ENCODE measurements around the gene NOXO1.

Gene NOXO1

DNA sequence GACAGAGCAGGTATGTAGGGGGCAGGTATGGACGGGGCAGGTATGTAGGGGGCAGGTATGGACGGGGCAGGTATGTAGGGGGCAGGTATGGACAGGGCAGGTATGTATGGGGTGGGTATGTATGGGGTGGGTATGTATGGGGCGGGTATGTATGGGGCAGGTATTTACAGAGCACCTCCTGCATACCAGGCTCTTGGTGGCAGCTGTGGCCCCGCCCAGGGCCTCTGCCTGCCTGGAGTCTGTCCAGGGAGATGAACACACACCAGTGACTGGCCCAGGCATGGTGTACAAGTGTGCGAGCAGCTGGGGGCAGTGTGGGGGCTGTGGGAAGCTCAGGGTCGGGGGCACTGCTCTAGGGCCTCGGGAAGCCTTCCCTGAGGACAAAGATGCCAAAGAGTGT, 31.2 kb downstream of the NOXO1 start:
- TF ChIP-seq, protein P1, sequence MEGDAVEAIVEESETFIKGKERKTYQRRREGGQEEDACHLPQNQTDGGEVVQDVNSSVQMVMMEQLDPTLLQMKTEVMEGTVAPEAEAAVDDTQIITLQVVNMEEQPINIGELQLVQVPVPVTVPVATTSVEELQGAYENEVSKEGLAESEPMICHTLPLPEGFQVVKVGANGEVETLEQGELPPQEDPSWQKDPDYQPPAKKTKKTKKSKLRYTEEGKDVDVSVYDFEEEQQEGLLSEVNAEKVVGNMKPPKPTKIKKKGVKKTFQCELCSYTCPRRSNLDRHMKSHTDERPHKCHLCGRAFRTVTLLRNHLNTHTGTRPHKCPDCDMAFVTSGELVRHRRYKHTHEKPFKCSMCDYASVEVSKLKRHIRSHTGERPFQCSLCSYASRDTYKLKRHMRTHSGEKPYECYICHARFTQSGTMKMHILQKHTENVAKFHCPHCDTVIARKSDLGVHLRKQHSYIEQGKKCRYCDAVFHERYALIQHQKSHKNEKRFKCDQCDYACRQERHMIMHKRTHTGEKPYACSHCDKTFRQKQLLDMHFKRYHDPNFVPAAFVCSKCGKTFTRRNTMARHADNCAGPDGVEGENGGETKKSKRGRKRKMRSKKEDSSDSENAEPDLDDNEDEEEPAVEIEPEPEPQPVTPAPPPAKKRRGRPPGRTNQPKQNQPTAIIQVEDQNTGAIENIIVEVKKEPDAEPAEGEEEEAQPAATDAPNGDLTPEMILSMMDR (IDR thresholded peaks at IDR 0.05; ENCODE audit: unreplicated experiment in 3 of 3): no peak
- Mint-ChIP-seq H3K4me3 (no peak overlapping the region), H3K36me3 (ENCODE audit: low read depth) (no peaks in the 10 kb centered on the region), H3K27ac (no peak overlapping the region), H3K9me3 (no peaks in the 10 kb centered on the region), H3K27me3 (ENCODE audit: low read depth) (no peaks in the 10 kb centered on the region), H3K4me1 (no peaks in the 10 kb centered on the region)

DNA sequence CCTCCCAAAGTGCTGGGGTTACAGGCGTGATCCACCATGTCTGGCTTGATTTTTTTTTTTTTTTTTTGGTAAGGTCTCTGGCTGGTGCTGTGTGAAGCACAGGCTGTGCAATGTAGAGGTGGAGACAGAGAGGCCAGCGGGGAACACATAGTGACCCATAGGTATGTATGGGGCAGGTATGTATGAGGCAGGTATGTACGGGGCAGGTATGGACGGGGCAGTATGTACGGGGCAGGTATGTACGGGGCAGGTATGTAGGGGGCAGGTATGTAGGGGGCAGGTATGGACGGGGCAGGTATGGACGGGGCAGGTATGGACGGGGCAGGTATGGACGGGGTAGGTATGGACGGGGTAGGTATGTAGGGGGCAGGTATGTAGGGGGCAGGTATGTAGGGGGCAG, 31.8 kb downstream of the NOXO1 start:
- Mint-ChIP-seq H3K9me3 (no peaks in the 10 kb centered on the region), H3K36me3 (ENCODE audit: low read depth) (no peaks in the 10 kb centered on the region), H3K4me1 (no peaks in the 10 kb centered on the region), H3K27me3 (ENCODE audit: low read depth) (no peaks in the 10 kb centered on the region), H3K4me3 (peak overlapping the region in 1 of 3 experiments; percentile 9), H3K27ac (no peak overlapping the region)
- TF ChIP-seq, protein P1 (IDR thresholded peaks at IDR 0.05; ENCODE audit: unreplicated experiment in 3 of 3): no peak

DNA sequence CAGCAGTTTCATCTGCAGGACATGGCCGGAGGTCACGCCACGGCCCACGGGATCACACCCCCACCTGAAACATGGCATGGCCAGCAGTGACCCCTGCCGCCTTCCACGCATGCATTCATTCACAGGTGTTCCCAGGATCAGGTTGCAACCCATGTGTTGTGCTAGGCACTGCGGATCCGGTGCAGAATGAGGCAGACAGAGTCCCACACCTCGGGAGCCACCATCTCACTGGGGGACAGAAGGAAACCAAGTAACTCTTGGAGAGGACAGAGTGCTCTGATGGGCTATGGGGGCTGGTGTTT, 33.9 kb downstream of the NOXO1 start:
- Mint-ChIP-seq H3K9me3 (no peaks in the 10 kb centered on the region), H3K4me3 (no peak overlapping the region), H3K4me1 (no peaks in the 10 kb centered on the region), H3K36me3 (ENCODE audit: low read depth) (no peaks in the 10 kb centered on the region), H3K27ac (no peak overlapping the region), H3K27me3 (ENCODE audit: low read depth) (no peaks in the 10 kb centered on the region)
- TF ChIP-seq, protein P1 (IDR thresholded peaks at IDR 0.05; ENCODE audit: unreplicated experiment in 3 of 3): no peak

DNA sequence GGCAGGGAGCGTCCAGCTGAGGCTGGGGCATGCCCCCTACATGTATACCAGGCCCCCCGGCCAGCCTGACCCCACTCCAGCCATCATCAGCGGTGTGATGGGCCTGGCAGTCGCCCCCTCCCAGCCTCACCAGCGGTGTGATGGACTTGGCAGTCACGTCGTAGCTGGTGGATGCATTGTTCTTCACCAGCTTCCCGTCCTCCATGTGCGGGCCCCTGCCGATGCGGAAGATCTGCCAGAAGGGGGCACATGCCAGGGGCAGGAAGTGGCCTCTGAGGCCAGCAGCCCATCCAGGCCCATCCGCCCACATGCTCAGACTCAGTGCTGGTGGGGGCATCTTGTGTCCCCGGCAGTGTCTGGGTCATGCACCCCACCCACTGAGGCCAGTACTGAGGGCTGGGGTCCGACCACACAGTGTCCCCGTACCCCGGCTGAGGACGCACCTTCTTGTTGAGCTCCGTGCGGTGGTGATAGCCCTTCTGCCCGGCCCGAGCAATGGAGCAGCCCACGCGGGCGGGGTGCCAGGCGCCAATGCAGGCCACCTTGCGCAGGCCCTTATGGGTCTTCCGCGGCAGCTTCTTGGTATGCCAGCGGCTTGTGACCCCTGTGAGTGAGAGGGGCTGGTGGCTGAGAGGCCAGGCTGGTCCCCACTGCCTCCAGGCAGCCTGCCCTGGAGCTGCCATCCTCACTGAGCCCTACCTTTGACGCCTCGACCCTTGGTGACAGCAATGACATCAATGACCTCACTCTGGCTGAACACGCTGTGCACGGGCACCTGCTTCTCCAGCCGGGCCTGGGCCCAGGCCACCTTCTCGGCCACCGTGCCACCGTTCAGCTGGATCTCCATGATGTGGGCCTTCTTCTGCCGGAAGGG, 34.5 kb downstream of the NOXO1 start:
- no peak overlapping the region for H3K4me3 Mint-ChIP-seq
- no peaks in the 10 kb centered on the region for H3K36me3 Mint-ChIP-seq (ENCODE audit: low read depth)
- no peaks in the 10 kb centered on the region for H3K9me3 Mint-ChIP-seq
- TF ChIP-seq, protein P1 (IDR thresholded peaks at IDR 0.05; ENCODE audit: unreplicated experiment in 3 of 3): no peak
- no peak overlapping the region for H3K27ac Mint-ChIP-seq
- H3K27me3 Mint-ChIP-seq (ENCODE audit: low read depth): no peaks in the 10 kb centered on the region
- H3K4me1 Mint-ChIP-seq: peaks cover under 1% of the 10 kb centered on the region

DNA sequence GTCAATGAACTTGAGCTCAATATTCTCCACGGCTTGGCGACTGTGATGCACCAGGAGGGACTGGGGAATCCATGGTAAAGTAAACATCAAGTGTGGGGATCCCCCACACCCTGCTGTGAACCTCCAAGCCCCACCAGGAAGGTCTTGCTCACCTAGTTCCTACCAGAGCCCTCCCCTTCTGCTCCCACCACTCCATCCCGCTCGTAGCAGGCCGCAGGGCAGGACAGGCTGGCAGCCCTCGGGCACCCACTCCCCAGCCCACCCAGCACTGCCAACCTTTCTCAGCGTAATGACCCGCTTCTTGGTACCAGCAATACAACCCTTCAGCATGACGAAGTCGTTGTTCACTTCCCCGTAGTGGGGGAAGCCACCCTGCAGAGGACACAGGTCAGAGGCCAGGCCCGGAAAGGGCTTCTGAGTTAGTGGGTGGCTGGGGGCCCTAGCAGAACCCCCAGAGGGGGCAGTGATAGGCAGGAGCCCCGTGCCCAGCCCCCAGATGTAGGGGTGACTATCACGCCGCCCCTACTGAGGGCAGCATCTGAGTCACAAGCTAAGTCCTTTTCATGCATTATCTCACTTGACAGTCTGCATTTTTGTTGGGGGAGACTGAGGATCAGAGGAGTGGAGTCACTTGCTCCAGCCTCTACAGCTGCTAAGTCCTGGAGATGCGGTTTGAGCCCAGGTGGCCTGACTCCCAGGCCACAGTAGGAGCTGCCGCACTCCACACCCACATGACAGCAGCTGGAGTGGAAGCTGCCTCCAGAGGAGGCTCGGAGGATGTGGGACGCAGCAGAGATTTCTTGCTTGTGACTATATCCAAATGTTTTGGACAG, 35.5 kb downstream of the NOXO1 start:
- TF ChIP-seq, protein P1 (IDR thresholded peaks at IDR 0.05; ENCODE audit: unreplicated experiment in 3 of 3): no peak
- Mint-ChIP-seq H3K4me3 (no peak overlapping the region), H3K36me3 (ENCODE audit: low read depth) (no peaks in the 10 kb centered on the region), H3K27ac (no peak overlapping the region), H3K9me3 (no peaks in the 10 kb centered on the region), H3K27me3 (ENCODE audit: low read depth) (no peaks in the 10 kb centered on the region), H3K4me1 (peaks cover 6% of the 10 kb centered on the region)

Data from nephron (organoid).